HG02938 (cell line): ENCODE data around the gene UBE2M.

Experiments
- ATAC-seq: cut with Tn5 transposase; IDR thresholded peaks from one replicate; pipeline ENCODE4 v1.9.1; 2021; ENCODE audit warnings: mild to moderate bottlenecking, moderate library complexity; ENCODE audit not compliant: unreplicated experiment

The UBE2M gene

GRCh38 chr19:58555920-58556621 is 2.3 kb downstream of the UBE2M start:
- ATAC-seq = no peak

DNA sequence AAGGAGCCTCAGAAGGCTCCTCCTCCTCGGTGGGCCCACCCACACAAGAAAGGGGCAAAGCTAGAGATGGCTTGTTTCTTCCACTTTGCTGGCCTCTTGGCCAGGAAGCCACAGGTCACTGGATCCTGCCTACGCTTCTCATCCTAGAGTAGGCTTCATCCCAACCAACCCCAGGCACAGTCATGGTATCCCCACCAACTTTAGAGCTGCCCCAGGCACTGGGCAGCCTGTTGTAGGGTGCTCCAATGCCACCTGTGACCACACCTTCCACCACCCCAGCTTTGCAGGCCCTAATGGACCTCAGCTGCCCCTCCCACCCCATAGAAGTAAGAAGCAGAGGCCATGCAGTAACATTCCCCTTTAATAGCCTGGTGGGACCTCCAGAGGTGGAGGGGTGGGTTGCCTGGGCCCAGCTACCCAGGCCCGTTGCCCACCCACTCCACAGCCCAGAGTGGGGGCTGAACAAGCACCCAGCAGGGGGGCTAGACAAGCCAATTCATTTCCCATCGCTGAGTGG is 3.0 kb downstream of the UBE2M start:
- no peak for ATAC-seq

- ATAC-seq = peak; percentile 39
These were observed 3.7 kb downstream of the UBE2M start, which contains the start of gene CHMP2A for GRCh38 chr19:58554494-58555368. Gene CHMP2A (minus strand): TSS chr19:58555105. CDS start chr19:58554212, 893 bp downstream.

- no peak for ATAC-seq
These were observed 4.5 kb downstream of the UBE2M start for GRCh38 chr19:58553799-58554493.

DNA sequence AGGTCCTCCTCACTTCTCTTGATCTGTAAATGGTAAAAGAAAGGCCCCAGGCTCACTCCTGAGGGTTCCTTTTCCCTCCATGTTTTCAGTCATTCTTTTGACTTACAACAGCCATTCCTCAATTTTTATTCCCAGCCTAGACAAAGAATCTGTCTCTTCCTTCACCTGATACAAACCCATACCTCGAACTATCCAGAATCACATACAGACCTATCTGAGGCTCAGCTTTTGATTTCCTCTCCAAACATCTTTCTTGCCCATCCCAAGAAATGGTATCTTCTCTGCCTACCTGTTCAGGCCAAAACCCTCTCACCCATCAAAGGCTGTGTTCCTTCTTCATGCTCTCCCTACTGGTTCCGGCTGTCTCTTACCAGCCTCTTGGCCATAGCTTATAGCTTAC is 5.8 kb downstream of the UBE2M start:
- no peak for ATAC-seq

DNA sequence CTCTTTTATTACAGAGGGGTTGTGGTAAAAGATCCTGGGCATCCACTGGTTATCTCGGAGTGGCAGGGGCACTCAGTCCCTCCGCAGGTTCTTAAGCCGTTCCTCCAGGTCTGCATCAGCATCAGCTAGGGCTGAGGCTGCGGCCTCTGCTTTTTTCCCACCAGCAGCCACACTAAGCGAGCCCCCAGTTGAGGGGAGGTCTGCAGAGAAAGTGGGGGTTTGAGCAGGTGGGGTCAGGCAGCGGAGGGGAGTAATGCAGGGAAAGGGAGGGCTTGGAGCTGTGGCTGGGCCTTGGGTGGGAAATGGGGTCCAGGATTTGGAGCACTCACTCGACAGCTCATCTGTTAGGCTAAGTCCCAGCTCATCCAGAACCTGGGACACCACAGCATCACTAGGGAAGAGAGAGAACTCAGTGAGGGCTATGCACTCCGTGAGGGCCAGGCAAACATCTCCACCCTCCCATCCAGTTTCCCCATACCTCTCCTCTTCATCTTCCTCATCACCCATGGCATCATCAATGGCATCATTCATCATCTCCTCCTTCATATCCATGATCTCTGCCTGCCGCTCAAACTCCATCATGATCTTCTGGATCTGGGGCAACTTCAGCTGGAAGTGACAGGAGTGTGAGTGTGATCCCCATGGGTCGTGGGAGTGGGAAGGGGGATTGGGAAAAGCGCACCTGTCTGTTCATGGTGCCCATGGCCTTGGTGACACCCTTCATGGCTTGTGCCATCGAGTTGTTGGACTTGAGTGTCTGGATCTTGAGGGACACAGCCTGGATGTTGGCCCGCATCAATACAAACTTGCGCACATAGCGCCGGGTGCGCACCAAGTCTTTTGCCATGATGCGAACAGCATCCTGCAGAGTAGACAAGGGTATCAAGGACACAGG is 6.6 kb downstream of the UBE2M start:
- ATAC-seq = no peak

DNA sequence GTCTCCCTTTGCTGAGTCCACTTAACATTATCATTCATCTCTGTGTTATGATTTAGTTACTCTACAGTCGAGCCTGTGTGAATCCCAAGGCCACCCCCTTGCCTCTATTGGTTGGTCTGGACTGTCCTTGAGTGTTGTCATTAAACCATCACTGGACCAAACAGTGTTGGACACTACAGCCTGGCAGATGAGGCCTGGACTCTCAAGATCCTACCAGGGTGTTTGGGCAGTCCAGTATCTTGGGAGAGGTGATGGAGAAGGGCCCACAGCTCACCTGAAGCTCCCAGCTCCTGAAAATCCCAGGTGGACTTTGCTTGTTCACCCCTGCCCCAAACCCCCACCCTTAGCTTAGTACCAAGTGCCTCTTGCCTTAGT is 7.3 kb downstream of the UBE2M start:
- no peak for ATAC-seq

DNA sequence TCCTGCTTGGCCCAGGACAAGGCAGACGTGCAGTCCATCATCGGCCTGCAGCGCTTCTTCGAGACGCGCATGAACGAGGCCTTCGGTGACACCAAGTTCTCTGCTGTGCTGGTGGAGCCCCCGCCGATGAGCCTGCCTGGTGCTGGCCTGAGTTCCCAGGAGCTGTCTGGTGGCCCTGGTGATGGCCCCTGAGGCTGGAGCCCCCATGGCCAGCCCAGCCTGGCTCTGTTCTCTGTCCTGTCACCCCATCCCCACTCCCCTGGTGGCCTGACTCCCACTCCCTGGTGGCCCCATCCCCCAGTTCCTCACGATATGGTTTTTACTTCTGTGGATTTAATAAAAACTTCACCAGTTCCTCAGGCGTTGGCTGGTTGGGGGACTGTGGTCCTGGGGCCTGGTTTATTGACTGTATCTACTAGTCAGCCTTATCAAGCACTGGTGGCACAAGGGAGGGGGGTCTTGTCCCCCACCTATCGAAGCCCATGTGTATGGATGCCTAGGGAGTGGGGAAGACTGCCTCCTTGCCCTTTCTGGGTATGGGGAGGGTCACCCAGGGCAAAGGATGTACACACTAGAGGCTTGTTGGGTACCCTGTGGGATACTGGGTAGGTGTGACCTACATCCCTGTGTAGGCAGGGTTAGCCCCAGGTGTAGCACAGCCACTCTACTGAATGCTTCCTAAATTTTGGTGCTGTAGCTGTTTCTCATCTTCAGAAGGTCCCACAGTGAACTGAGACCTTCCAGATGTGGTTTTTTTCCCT is 7.9 kb downstream of the UBE2M start:
- ATAC-seq = no peak

GRCh38 chr19:58549664-58550361 is 8.6 kb downstream of the UBE2M start:
- ATAC-seq = no peak

DNA sequence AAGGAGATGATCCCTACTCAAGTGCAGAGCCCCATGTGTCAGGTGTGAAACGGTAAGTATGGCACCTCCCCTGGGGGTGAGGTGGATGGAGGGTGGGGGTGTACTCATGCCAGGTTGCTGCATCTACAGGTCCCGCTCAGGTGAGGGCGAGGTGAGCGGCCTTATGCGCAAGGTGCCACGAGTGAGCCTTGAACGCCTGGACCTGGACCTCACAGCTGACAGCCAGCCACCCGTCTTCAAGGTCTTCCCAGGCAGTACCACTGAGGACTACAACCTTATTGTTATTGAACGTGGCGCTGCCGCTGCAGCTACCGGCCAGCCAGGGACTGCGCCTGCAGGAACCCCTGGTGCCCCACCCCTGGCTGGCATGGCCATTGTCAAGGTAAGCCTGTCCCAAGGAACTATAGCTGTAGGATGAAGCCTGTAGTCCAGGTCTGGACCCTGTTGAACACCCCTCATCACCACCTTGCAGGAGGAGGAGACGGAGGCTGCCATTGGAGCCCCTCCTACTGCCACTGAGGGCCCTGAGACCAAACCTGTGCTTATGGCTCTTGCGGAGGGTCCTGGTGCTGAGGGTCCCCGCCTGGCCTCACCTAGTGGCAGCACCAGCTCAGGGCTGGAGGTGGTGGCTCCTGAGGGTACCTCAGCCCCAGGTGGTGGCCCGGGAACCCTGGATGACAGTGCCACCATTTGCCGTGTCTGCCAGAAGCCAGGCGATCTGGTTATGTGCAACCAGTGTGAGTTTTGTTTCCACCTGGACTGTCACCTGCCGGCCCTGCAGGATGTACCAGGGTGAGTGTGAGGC is 9.3 kb downstream of the UBE2M start:
- ATAC-seq = no peak

DNA sequence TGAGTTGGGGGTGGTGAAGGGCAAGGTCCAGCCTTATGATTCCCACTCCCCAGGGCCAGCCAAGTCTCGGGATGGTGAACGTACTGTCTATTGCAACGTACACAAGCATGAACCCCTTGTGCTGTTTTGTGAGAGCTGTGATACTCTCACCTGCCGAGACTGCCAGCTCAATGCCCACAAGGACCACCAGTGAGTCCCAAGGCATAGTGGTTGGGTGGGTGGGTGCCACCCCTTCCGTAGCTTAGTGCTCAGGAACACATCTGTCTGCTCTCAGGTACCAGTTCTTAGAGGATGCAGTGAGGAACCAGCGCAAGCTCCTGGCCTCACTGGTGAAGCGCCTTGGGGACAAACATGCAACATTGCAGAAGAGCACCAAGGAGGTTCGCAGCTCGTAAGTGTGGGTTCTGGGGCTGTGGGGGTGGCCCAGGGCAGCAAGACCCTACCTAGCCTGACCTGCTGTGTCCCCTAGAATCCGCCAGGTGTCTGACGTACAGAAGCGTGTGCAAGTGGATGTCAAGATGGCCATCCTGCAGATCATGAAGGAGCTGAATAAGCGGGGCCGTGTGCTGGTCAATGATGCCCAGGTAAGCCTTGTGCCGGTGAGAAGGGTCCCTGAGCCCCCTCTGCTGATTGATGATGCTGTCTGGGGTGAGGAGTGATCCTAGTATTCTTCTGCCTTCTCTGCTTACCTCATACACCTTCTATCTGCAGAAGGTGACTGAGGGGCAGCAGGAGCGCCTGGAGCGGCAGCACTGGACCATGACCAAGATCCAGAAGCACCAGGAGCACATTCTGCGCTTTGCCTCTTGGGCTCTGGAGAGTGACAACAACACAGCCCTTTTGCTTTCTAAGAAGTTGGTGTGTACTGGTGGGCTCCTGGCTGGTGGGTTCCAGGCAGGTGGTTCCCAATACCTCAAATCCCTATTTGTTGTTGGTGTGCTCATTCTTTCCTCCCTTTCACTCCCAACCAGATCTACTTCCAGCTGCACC is 10.8 kb downstream of the UBE2M start:
- ATAC-seq = no peak

GRCh38 chr19:58546019-58546530 is 12.3 kb downstream of the UBE2M start:
- ATAC-seq = no peak

GRCh38 chr19:58545286-58546018 is 13.0 kb downstream of the UBE2M start:
- ATAC-seq = no peak

DNA sequence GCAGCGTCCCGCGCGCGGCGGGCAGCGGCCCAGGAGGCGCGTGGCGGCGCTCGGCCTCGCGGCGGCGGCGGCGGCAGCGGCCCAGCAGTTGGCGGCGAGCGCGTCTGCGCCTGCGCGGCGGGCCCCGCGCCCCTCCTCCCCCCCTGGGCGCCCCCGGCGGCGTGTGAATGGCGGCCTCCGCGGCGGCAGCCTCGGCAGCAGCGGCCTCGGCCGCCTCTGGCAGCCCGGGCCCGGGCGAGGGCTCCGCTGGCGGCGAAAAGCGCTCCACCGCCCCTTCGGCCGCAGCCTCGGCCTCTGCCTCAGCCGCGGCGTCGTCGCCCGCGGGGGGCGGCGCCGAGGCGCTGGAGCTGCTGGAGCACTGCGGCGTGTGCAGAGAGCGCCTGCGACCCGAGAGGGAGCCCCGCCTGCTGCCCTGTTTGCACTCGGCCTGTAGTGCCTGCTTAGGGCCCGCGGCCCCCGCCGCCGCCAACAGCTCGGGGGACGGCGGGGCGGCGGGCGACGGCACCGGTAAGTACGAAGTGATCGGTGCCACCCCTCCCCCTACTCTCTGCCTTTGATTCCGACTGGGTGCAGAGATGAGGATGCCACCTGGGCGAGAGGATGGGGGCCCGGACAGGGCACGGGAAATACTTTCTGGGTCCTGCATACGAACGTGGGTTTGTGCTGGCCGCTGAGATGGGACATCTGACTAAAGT is 13.7 kb downstream of the UBE2M start:
- peak; percentile 37 for ATAC-seq

- ATAC-seq = peak; percentile 84
These were observed 14.4 kb downstream of the UBE2M start, which contains the start of gene TRIM28 for GRCh38 chr19:58543826-58544590. Gene TRIM28 (plus strand): TSS chr19:58544064. CDS start chr19:58544758, 694 bp downstream.
